GM23338 (cell line): ENCODE results near the gene IGFBP5. TPM values are rescaled to one million over a fixed set of nuclear protein-coding genes. Genes with fewer than 3 reads are reported as not detected.

Experiments used
- ATAC-seq: fragments of 200-7000 bp; cut with Tn5 transposase; 3 replicates; pipeline ENCODE4 v1.9.1; 2020
- DNase-seq: peaks from one replicate; pipeline ENCODE4 v3.0.0-alpha.2; 2015; ENCODE audit warnings: low spot score
- H2AFZ ChIP-seq: fragments of 200-600 bp; sonication (generic); 2 replicates; pipeline ENCODE4 v1.8.0; 2016; ENCODE audit warnings: antibody characterized with exemption, mild to moderate bottlenecking, moderate library complexity
- H3F3A ChIP-seq: fragments of 200-600 bp; sonication (generic); replicated peaks from 2 replicates; pipeline ENCODE4 v1.8.0; 2017; ENCODE audit warnings: antibody characterized with exemption, mixed run types, low read depth
- H3K27ac ChIP-seq: fragments of 200-600 bp; sonication (generic); 2 replicates; pipeline ENCODE4 v1.6.1; 2016; ENCODE audit warnings: low read depth
- H3K27me3 ChIP-seq: fragments of 200-600 bp; sonication (generic); 2 replicates; pipeline ENCODE4 v1.8.0; 2016; ENCODE audit warnings: mild to moderate bottlenecking, mixed run types, moderate library complexity; ENCODE audit not compliant: insufficient read depth
- H3K36me3 ChIP-seq: fragments of 200-600 bp; sonication (generic); 2 replicates; pipeline ENCODE4 v1.8.0; 2016; ENCODE audit warnings: mild to moderate bottlenecking; ENCODE audit not compliant: insufficient read depth
- H3K4me1 ChIP-seq: fragments of 200-600 bp; sonication (generic); 2 replicates; pipeline ENCODE4 v1.8.0; 2016; ENCODE audit warnings: mild to moderate bottlenecking, moderate library complexity; ENCODE audit not compliant: insufficient read depth
- H3K4me2 ChIP-seq: fragments of 200-600 bp; sonication (generic); 2 replicates; pipeline ENCODE4 v1.7.1; 2017; ENCODE audit warnings: mixed run types
- H3K4me3 ChIP-seq: fragments of 200-600 bp; sonication (generic); 2 replicates; pipeline ENCODE4 v1.6.1; 2016; ENCODE audit warnings: mixed run types
- H3K79me2 ChIP-seq: fragments of 200-600 bp; sonication (generic); replicated peaks from 2 replicates; pipeline ENCODE4 v1.8.0; 2017; ENCODE audit warnings: mild to moderate bottlenecking; ENCODE audit not compliant: insufficient read depth
- H3K9me2 ChIP-seq: fragments of 200-600 bp; sonication (generic); 2 replicates; pipeline ENCODE4 v1.8.0; 2017; ENCODE audit not compliant: insufficient read depth
- H4K20me1 ChIP-seq: fragments of 200-600 bp; sonication (generic); replicated peaks from 2 replicates; pipeline ENCODE4 v1.8.0; 2017; ENCODE audit warnings: mild to moderate bottlenecking; ENCODE audit not compliant: insufficient read depth
- H3K27ac Mint-ChIP-seq: 2 replicates; pipeline ENCODE4 v1.8.0; 2020; ENCODE audit warnings: inconsistent platforms, mild to moderate bottlenecking, moderate library complexity, mixed read lengths
- H3K27me3 Mint-ChIP-seq: 3 replicates; pipeline ENCODE4 v1.8.0; 2022; ENCODE audit warnings: low read depth, mild to moderate bottlenecking, moderate library complexity, mixed read lengths, inconsistent platforms; ENCODE audit not compliant: insufficient read depth, poor library complexity
- H3K36me3 Mint-ChIP-seq: 3 replicates; pipeline ENCODE4 v1.8.0; 2021; ENCODE audit warnings: low read depth, mild to moderate bottlenecking, inconsistent platforms, moderate library complexity, mixed read lengths
- H3K4me1 Mint-ChIP-seq: 3 replicates; pipeline ENCODE4 v1.8.0; 2020; ENCODE audit warnings: mild to moderate bottlenecking, inconsistent platforms, mixed read lengths
- H3K4me3 Mint-ChIP-seq: 3 replicates; pipeline ENCODE4 v1.8.0; 2021; ENCODE audit warnings: moderate library complexity, mild to moderate bottlenecking, inconsistent platforms, mixed read lengths
- H3K9me3 Mint-ChIP-seq: 3 replicates; pipeline ENCODE4 v1.8.0; 2020; ENCODE audit warnings: moderate library complexity, mild to moderate bottlenecking, inconsistent platforms, mixed read lengths
- STAT1 ChIP-seq: IDR thresholded peaks from one replicate; pipeline ENCODE4 v1.6.1; 2016; ENCODE audit warnings: antibody characterized with exemption; ENCODE audit not compliant: unreplicated experiment
- polyA plus RNA-seq: library from polyadenylated mRNA; unstranded; fragments of >200 nt; fragmentation: Nextera tagmentation; extraction: Ambion mirVana; gene quantifications from 2 replicates; pipeline ENCODE4 v1.2.1, GENCODE V29; 2016
- total RNA-seq: library from RNA; depleted of rRNA; stranded (reverse); fragments of >200 nt; shearing (Covaris generic); gene quantifications from 2 replicates; pipeline ENCODE4 v1.2.3, GENCODE V29; 2014
- TF ChIP-seq, protein P1 (sequence below), 2 experiments: fragments of 200-600 bp in 1 of 2; sonication (generic) in 1 of 2; conservative IDR thresholded peaks; 2 replicates each; pipeline versions ENCODE4 v1.5.1 to v1.6.1; 2016 to 2017; ENCODE audit warnings: antibody characterized with exemption in 2 of 2, low read depth in 2 of 2, mild to moderate bottlenecking in 2 of 2, moderate library complexity in 1 of 2
- TF ChIP-seq, protein P2 (sequence below): fragments of 250-450 bp; sonication (Bioruptor Pico); IDR thresholded peaks from 2 replicates; pipeline ENCODE4 v1.5.0; 2020; ENCODE audit warnings: mild to moderate bottlenecking, moderate library complexity
- TF ChIP-seq, protein P3 (sequence below): IDR thresholded peaks from 2 replicates; pipeline ENCODE4 v1.6.1; 2016; ENCODE audit warnings: antibody characterized with exemption

Gene IGFBP5
- total and polyA plus RNA-seq, 2 experiments from 2014 or later = 0.70 to 2.5 TPM

DNA sequence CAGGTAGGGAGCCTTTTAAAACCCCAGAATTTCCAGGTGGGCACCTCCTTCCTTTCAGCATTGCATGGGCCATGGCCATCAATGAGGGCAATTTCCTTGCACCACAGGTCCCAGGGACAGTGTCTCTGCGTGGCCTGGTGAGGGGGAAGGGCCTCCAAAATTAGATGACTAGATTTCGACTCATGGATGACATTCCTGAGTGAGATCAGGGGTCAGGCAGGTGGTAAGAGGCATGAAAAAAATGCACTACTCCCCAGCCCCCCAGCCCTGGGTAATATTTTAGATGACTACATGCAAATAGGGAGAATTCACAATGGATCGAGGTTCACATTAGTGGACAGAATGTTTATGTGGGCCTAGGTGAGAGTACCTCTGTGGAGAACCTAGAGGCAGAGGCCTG lies 19.0 kb upstream of the IGFBP5 start:
- Histone ChIP-seq H3K27ac (no peak overlapping the region), H3K4me3 (no peak overlapping the region), H3K79me2 (no peaks in the 10 kb centered on the region), H3K36me3 (no peaks in the 10 kb centered on the region), H3K4me1 (no peaks in the 10 kb centered on the region), H3K27me3 (no peaks in the 10 kb centered on the region), H4K20me1 (no peaks in the 10 kb centered on the region), H3K9me2 (0 out of 2 replicates have a peak, but pooled peaks cover 4% of the 10 kb centered on the region), H3F3A (no peaks in the 10 kb centered on the region), H3K4me2 (no peak overlapping the region), H2AFZ (no peak overlapping the region)
- H3K27me3 Mint-ChIP-seq = peaks cover 3% of the 10 kb centered on the region
- ATAC-seq (no peak), DNase-seq (no peak)
- H3K27ac Mint-ChIP-seq = no peak overlapping the region
- no peak for TF ChIP-seq STAT1
- TF ChIP-seq, protein P1, sequence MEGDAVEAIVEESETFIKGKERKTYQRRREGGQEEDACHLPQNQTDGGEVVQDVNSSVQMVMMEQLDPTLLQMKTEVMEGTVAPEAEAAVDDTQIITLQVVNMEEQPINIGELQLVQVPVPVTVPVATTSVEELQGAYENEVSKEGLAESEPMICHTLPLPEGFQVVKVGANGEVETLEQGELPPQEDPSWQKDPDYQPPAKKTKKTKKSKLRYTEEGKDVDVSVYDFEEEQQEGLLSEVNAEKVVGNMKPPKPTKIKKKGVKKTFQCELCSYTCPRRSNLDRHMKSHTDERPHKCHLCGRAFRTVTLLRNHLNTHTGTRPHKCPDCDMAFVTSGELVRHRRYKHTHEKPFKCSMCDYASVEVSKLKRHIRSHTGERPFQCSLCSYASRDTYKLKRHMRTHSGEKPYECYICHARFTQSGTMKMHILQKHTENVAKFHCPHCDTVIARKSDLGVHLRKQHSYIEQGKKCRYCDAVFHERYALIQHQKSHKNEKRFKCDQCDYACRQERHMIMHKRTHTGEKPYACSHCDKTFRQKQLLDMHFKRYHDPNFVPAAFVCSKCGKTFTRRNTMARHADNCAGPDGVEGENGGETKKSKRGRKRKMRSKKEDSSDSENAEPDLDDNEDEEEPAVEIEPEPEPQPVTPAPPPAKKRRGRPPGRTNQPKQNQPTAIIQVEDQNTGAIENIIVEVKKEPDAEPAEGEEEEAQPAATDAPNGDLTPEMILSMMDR (conservative IDR thresholded peaks at IDR 0.05; ENCODE audit: low read depth in 2 of 2) = no peak
- TF ChIP-seq, protein P2, sequence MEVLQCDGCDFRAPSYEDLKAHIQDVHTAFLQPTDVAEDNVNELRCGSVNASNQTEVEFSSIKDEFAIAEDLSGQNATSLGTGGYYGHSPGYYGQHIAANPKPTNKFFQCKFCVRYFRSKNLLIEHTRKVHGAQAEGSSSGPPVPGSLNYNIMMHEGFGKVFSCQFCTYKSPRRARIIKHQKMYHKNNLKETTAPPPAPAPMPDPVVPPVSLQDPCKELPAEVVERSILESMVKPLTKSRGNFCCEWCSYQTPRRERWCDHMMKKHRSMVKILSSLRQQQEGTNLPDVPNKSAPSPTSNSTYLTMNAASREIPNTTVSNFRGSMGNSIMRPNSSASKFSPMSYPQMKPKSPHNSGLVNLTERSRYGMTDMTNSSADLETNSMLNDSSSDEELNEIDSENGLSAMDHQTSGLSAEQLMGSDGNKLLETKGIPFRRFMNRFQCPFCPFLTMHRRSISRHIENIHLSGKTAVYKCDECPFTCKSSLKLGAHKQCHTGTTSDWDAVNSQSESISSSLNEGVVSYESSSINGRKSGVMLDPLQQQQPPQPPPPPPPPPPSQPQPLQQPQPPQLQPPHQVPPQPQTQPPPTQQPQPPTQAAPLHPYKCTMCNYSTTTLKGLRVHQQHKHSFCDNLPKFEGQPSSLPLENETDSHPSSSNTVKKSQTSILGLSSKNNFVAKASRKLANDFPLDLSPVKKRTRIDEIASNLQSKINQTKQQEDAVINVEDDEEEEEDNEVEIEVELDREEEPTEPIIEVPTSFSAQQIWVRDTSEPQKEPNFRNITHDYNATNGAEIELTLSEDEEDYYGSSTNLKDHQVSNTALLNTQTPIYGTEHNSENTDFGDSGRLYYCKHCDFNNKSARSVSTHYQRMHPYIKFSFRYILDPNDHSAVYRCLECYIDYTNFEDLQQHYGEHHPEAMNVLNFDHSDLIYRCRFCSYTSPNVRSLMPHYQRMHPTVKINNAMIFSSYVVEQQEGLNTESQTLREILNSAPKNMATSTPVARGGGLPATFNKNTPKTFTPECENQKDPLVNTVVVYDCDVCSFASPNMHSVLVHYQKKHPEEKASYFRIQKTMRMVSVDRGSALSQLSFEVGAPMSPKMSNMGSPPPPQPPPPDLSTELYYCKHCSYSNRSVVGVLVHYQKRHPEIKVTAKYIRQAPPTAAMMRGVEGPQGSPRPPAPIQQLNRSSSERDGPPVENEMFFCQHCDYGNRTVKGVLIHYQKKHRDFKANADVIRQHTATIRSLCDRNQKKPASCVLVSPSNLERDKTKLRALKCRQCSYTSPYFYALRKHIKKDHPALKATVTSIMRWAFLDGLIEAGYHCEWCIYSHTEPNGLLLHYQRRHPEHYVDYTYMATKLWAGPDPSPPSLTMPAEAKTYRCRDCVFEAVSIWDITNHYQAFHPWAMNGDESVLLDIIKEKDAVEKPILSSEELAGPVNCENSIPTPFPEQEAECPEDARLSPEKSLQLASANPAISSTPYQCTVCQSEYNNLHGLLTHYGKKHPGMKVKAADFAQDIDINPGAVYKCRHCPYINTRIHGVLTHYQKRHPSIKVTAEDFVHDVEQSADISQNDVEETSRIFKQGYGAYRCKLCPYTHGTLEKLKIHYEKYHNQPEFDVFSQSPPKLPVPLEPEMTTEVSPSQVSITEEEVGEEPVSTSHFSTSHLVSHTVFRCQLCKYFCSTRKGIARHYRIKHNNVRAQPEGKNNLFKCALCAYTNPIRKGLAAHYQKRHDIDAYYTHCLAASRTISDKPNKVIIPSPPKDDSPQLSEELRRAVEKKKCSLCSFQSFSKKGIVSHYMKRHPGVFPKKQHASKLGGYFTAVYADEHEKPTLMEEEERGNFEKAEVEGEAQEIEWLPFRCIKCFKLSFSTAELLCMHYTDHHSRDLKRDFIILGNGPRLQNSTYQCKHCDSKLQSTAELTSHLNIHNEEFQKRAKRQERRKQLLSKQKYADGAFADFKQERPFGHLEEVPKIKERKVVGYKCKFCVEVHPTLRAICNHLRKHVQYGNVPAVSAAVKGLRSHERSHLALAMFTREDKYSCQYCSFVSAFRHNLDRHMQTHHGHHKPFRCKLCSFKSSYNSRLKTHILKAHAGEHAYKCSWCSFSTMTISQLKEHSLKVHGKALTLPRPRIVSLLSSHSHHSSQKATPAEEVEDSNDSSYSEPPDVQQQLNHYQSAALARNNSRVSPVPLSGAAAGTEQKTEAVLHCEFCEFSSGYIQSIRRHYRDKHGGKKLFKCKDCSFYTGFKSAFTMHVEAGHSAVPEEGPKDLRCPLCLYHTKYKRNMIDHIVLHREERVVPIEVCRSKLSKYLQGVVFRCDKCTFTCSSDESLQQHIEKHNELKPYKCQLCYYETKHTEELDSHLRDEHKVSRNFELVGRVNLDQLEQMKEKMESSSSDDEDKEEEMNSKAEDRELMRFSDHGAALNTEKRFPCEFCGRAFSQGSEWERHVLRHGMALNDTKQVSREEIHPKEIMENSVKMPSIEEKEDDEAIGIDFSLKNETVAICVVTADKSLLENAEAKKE (CRISPR knock-in tag) = no peak
- TF ChIP-seq, protein P3, sequence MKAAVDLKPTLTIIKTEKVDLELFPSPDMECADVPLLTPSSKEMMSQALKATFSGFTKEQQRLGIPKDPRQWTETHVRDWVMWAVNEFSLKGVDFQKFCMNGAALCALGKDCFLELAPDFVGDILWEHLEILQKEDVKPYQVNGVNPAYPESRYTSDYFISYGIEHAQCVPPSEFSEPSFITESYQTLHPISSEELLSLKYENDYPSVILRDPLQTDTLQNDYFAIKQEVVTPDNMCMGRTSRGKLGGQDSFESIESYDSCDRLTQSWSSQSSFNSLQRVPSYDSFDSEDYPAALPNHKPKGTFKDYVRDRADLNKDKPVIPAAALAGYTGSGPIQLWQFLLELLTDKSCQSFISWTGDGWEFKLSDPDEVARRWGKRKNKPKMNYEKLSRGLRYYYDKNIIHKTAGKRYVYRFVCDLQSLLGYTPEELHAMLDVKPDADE = no peak
- peaks cover 6% of the 10 kb centered on the region; the same call in 1 of the 3 replicates for H3K4me1 Mint-ChIP-seq
- no peaks in the 10 kb centered on the region for H3K36me3 Mint-ChIP-seq
- H3K9me3 Mint-ChIP-seq = peaks cover 3% of the 10 kb centered on the region; the same call in 1 of the 3 replicates
- H3K4me3 Mint-ChIP-seq = no peak overlapping the region
